ENCODE measurements around the gene MYO3B. TPM values are rescaled to one million over a fixed set of nuclear protein-coding genes. Genes with fewer than 3 reads are reported as not detected.

MYO3B gene
- total and polyA plus RNA-seq, 7 donors: 0.34 TPM; not detected in 6

GRCh38 chr2:170282851-170283250 lies 104.9 kb downstream of the MYO3B start:
- Histone ChIP-seq H3K4me1 (no peaks in the 10 kb centered on the region), H3K4me3 (no peak overlapping the region), H3K9me3 (no peaks in the 10 kb centered on the region), H3K27me3 (no peaks in the 10 kb centered on the region), H3K27ac (no peak overlapping the region), H3K36me3 (no peaks in the 10 kb centered on the region)
- intact Hi-C loops (cut with DNase I): no loop called here
- no peak for DNase-seq
- 41 to 61% methylated on average over 3 of the region's 3 CpGs for WGBS, 2 donors
- TF ChIP-seq POLR2AphosphoS5 (IDR thresholded peaks at IDR 0.05) (no peak), EP300 (IDR thresholded peaks at IDR 0.05) (no peak), POLR2A (IDR thresholded peaks at IDR 0.05) (no peak), CTCF (IDR thresholded peaks at IDR 0.05) (no peak)

DNA sequence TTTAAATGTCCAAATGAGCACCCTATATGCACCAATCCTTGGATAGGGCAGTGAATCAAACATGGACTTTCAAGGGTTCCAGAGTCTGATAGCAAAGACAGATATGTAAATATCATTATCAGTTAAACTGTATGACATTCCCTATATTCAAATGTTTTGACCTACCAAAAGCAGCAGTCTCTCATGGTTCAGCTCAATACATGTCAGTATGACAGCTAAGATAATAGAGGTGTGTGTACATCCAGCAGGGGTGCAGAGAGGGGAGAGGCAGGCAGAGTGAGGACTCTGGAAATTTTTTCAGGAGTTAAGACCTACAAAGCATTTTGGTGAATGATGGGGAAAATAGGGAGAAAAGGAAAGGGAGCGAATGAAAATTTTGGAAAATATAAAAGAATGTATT lies 106.3 kb downstream of the MYO3B start:
- no peaks in the 10 kb centered on the region for H3K27me3 ChIP-seq
- no peaks in the 10 kb centered on the region for H3K4me1 ChIP-seq
- H3K36me3 ChIP-seq: no peaks in the 10 kb centered on the region
- no peaks in the 10 kb centered on the region for H3K9me3 ChIP-seq
- intact Hi-C loops (cut with DNase I): no loop called here
- 91 to 94% methylated on average over 1 of the region's 1 CpG for WGBS, 2 donors
- DNase-seq: no peak
- TF ChIP-seq POLR2AphosphoS5 (IDR thresholded peaks at IDR 0.05) (no peak), CTCF (IDR thresholded peaks at IDR 0.05) (no peak), POLR2A (IDR thresholded peaks at IDR 0.05) (no peak), EP300 (IDR thresholded peaks at IDR 0.05) (no peak)
- H3K4me3 ChIP-seq: no peak overlapping the region
- H3K27ac ChIP-seq: no peak overlapping the region

DNA sequence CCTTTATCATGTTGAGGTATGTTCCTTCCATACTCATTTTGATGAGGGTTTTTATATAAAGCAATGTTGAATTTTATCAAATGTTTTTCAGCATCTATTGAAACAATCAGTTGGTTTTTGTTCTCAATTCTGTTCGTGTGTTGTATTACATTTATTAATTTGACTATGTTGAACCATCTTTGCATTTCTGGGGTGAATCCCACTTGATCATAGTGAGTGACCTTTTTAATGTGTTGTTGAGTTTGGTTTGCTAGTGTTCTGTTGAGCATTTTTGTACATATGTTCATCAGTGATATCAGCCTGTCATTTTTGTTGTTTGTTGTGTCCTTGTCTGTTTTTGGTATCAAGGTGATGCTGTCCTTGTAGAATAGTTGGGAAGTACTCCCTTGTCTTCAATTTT lies 110.9 kb downstream of the MYO3B start:
- Histone ChIP-seq H3K9me3 (no peaks in the 10 kb centered on the region), H3K27ac (no peak overlapping the region), H3K36me3 (no peaks in the 10 kb centered on the region), H3K4me3 (no peak overlapping the region), H3K4me1 (no peaks in the 10 kb centered on the region), H3K27me3 (no peaks in the 10 kb centered on the region)
- 70 to 87% methylated on average over 1 of the region's 1 CpG for WGBS, 2 donors
- no peak for DNase-seq
- intact Hi-C loops (cut with DNase I): no loop called here
- TF ChIP-seq CTCF (IDR thresholded peaks at IDR 0.05): no peak
- TF ChIP-seq EP300 (IDR thresholded peaks at IDR 0.05): no peak
- no peak for TF ChIP-seq POLR2AphosphoS5 (IDR thresholded peaks at IDR 0.05)
- TF ChIP-seq POLR2A (IDR thresholded peaks at IDR 0.05): no peak

DNA sequence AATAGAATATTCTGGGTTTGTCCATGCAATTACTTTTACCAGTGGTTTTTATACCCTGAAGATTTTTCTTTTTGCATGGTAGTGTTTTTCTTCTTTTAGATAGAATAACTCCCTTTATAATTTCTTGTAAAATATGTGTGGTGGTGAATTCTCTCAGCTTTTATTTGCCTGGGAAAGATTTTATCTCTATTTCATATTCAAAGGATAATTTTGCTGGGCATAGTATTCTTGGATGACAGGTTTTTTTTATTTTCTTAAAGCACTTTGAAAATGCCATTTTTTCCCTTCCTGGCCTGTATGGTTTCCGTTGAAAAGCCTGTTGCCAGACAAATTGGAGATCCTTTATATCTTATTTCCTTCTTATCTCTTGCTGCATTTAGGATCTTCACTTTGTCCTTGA lies 113.5 kb downstream of the MYO3B start:
- Histone ChIP-seq H3K4me1 (no peaks in the 10 kb centered on the region), H3K27me3 (no peaks in the 10 kb centered on the region), H3K4me3 (no peak overlapping the region), H3K27ac (no peak overlapping the region), H3K9me3 (peaks cover 0 to 3% (median 0%) of the 10 kb centered on the region in 4 donors), H3K36me3 (no peaks in the 10 kb centered on the region)
- WGBS, 2 donors: 69 to 77% methylated on average over 1 of the region's 1 CpG
- intact Hi-C loops (cut with DNase I): no loop called here
- no peak for DNase-seq
- no peak for TF ChIP-seq POLR2AphosphoS5 (IDR thresholded peaks at IDR 0.05)
- TF ChIP-seq POLR2A (IDR thresholded peaks at IDR 0.05): no peak
- TF ChIP-seq EP300 (IDR thresholded peaks at IDR 0.05): no peak
- no peak for TF ChIP-seq CTCF (IDR thresholded peaks at IDR 0.05)

- WGBS, 2 donors: 59 to 90% methylated on average over 3 of the region's 3 CpGs
- no peak overlapping the region for H3K4me3 ChIP-seq
- H3K27ac ChIP-seq: no peak overlapping the region
- intact Hi-C loops (cut with DNase I): no loop called here
- TF ChIP-seq EP300 (IDR thresholded peaks at IDR 0.05) (no peak), POLR2A (IDR thresholded peaks at IDR 0.05) (no peak), CTCF (IDR thresholded peaks at IDR 0.05) (no peak)
- H3K4me1 ChIP-seq: no peaks in the 10 kb centered on the region
- H3K36me3 ChIP-seq: no peaks in the 10 kb centered on the region
- DNase-seq: no peak
- H3K9me3 ChIP-seq: peaks cover 0 to 3% (median 0%) of the 10 kb centered on the region in 4 donors
- no peaks in the 10 kb centered on the region for H3K27me3 ChIP-seq
Measured at GRCh38 chr2:170292415-170292814, 114.5 kb downstream of the MYO3B start.

Data from sigmoid colon (tissue), 7 donors.